Right ventricle myocardium superior (tissue), 1 donor: Measurements from ENCODE around the gene NHERF2. TPM values are rescaled to one million over a fixed set of nuclear protein-coding genes. Genes with fewer than 3 reads are reported as not detected.

ENCODE experiments used
- ATAC-seq: fragments of 200-7000 bp; cut with Tn5 transposase; one replicate; pipeline ENCODE4 v1.9.1; 2020; ENCODE audit warnings: mild to moderate bottlenecking; ENCODE audit not compliant: poor library complexity
- DNase-seq: peaks from one replicate; pipeline ENCODE4 v3.0.0-alpha.2; 2020
- intact Hi-C: fragments of 100-400 bp; cut with DNase I; formaldehyde crosslinking; loops from one replicate; pipeline ENCODE4 v1.11.2; 2022
- total RNA-seq: library from RNA; stranded (reverse); fragmentation: NEBNext Ultra II Directional; extraction: Animal tissue kit (Norgen Biotek cat#: 25700); gene quantifications from one replicate; pipeline ENCODE4 v1.2.1, GENCODE V29; 2021
- donor health status: DM: no; HTN: yes; CAD: no; lungs with severe emphysema.

Gene NHERF2
- total RNA-seq, 1 donor from 2014 or later = 258 TPM

- no peak for DNase-seq
- no peak for ATAC-seq
- intact Hi-C loops = no loop called here
Observed at GRCh38 chr16:2083876-2084780, 57.4 kb downstream of the NHERF2 start.

GRCh38 chr16:2084895-2085625 lies 58.4 kb downstream of the NHERF2 start:
- DNase-seq (no peak), ATAC-seq (no peak)
- intact Hi-C loops = no loop called here

GRCh38 chr16:2085669-2086068 lies 59.0 kb downstream of the NHERF2 start:
- ATAC-seq (no peak), DNase-seq (no peak)
- intact Hi-C loops = no loop called here

DNA sequence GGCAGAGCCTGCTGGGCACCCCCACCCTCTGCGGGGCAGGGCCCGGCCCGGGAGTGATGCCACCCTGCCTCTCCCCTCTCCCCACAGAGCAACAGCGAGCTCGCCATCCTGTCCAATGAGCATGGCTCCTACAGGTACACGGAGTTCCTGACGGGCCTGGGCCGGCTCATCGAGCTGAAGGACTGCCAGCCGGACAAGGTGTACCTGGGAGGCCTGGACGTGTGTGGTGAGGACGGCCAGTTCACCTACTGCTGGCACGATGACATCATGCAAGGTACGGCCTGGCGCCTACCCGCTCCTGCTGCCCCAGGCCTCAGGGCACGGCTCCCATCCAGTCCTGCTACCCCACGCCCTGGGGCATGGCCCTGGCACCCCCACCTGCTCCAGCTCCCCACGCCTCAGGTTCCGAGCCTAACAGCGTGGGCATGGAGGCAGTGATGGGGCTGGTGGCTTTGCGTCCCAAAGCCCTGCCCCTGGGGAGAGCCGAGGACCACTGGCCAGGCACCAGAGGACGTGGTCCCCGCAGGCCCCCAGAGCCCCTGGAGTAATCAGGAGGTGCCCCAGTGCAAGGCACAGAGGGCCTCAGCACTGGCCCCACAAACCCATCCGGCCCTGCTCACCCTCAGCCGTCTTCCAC lies 59.5 kb downstream of the NHERF2 start:
- no peak for ATAC-seq
- intact Hi-C loops = no loop called here
- no peak for DNase-seq

GRCh38 chr16:2086812-2087747 lies 60.4 kb downstream of the NHERF2 start:
- intact Hi-C loops = no loop called here
- no peak for DNase-seq
- ATAC-seq = no peak

- ATAC-seq = no peak
Observed at GRCh38 chr16:2087748-2088631, 61.3 kb downstream of the NHERF2 start.

More at GRCh38 chr16:2087748-2088631, 61.3 kb downstream of the NHERF2 start:
- intact Hi-C loops = no loop called here
- no peak for DNase-seq

Other genes with a start within 250 kb of the NHERF2 start
- gene SPSB3, start 244.3 kb upstream of the NHERF2 start, total RNA-seq = 37.5 TPM
- 34.8 TPM for gene NUBP2, start 243.9 kb upstream of the NHERF2 start, total RNA-seq
- 0.11 TPM for gene IGFALS, start 233.2 kb upstream of the NHERF2 start, total RNA-seq
- gene HAGH, start 200.1 kb upstream of the NHERF2 start, total RNA-seq = 163 TPM
- 31.0 TPM for gene FAHD1, start 199.7 kb upstream of the NHERF2 start, total RNA-seq
- not detected for gene MEIOB, start 154.7 kb upstream of the NHERF2 start, total RNA-seq
- not detected for gene HS3ST6, start 108.5 kb upstream of the NHERF2 start, total RNA-seq
- 22.8 TPM for gene MSRB1, start 83.7 kb upstream of the NHERF2 start, total RNA-seq
- 304 TPM for gene RPL3L, start 72.2 kb upstream of the NHERF2 start, total RNA-seq
- gene NDUFB10, start 67.4 kb upstream of the NHERF2 start, total RNA-seq = 723 TPM
- gene RPS2, start 62.1 kb upstream of the NHERF2 start, total RNA-seq = 770 TPM
- not detected for gene RNF151, start 60.0 kb upstream of the NHERF2 start, total RNA-seq
- 20.3 TPM for gene TBL3, start 54.8 kb upstream of the NHERF2 start, total RNA-seq
- not detected for gene NOXO1, start 45.4 kb upstream of the NHERF2 start, total RNA-seq
- gene GFER, start 42.7 kb upstream of the NHERF2 start, total RNA-seq = 28.3 TPM
- 0.32 TPM for gene SYNGR3, start 36.9 kb upstream of the NHERF2 start, total RNA-seq
- 17.2 TPM for gene ZNF598, start 17.1 kb upstream of the NHERF2 start, total RNA-seq
- not detected for gene NPW, start 7.1 kb upstream of the NHERF2 start, total RNA-seq
- 26.2 TPM for gene NTHL1, start 20.9 kb downstream of the NHERF2 start, total RNA-seq
- 67.8 TPM for gene TSC2, start 21.1 kb downstream of the NHERF2 start, total RNA-seq
- gene PKD1, start 109.0 kb downstream of the NHERF2 start, total RNA-seq = 82.8 TPM
- 0.43 TPM for gene RAB26, start 121.7 kb downstream of the NHERF2 start, total RNA-seq
- 23.4 TPM for gene TRAF7, start 128.9 kb downstream of the NHERF2 start, total RNA-seq
- gene CASKIN1, start 169.7 kb downstream of the NHERF2 start, total RNA-seq = 5.3 TPM
- gene MLST8, start 178.6 kb downstream of the NHERF2 start, total RNA-seq = 23.2 TPM
- 11.3 TPM for gene BRICD5, start 184.0 kb downstream of the NHERF2 start, total RNA-seq
- 34.7 TPM for gene PGP, start 187.9 kb downstream of the NHERF2 start, total RNA-seq
- 13.6 TPM for gene E4F1, start 196.7 kb downstream of the NHERF2 start, total RNA-seq
- 0.35 TPM for gene DNASE1L2, start 209.5 kb downstream of the NHERF2 start, total RNA-seq
- gene ECI1, start 224.7 kb downstream of the NHERF2 start, total RNA-seq = 215 TPM
- gene RNPS1, start 241.2 kb downstream of the NHERF2 start, total RNA-seq = 109 TPM